Lower lobe of right lung (tissue), 2 donors: ENCODE data around the gene C1R. TPM values are rescaled to one million over a fixed set of nuclear protein-coding genes. Genes with fewer than 3 reads are reported as not detected.

Experiments used
- ATAC-seq, 2 donors: fragments of 200-7000 bp; cut with Tn5 transposase; one replicate each; pipeline ENCODE4 v1.9.1; 2020 to 2022; ENCODE audit warnings: mild to moderate bottlenecking in 2 of 2, moderate library complexity in 2 of 2
- DNase-seq: peaks from one replicate; pipeline ENCODE4 v3.0.0-alpha.2; 2020
- H3K27ac ChIP-seq: fragments of 200-600 bp; one replicate; pipeline ENCODE4 v1.8.0; 2022
- H3K27me3 ChIP-seq: fragments of 200-600 bp; one replicate; pipeline ENCODE4 v1.8.0; 2022; ENCODE audit warnings: low read depth
- H3K36me3 ChIP-seq: fragments of 200-600 bp; one replicate; pipeline ENCODE4 v1.8.0; 2022; ENCODE audit warnings: mild to moderate bottlenecking
- H3K4me1 ChIP-seq: fragments of 200-600 bp; one replicate; pipeline ENCODE4 v1.8.0; 2022
- H3K4me3 ChIP-seq: fragments of 200-600 bp; one replicate; pipeline ENCODE4 v1.8.0; 2022; ENCODE audit warnings: mild to moderate bottlenecking
- H3K9me3 ChIP-seq: fragments of 200-600 bp; one replicate; pipeline ENCODE4 v1.8.0; 2022
- intact Hi-C: fragments of 100-400 bp; cut with DNase I; formaldehyde crosslinking; loops from one replicate; pipeline ENCODE4 v1.11.0; 2022
- total RNA-seq: library from RNA; stranded (reverse); fragmentation: NEBNext Ultra II Directional; extraction: Animal tissue kit (Norgen Biotek cat#: 25700); gene quantifications from one replicate; pipeline ENCODE4 v1.2.1, GENCODE V29; 2021
- TF ChIP-seq, protein P1 (sequence below): fragments of 200-600 bp; IDR thresholded peaks from one replicate; pipeline ENCODE4 v1.8.0; 2022; ENCODE audit warnings: antibody characterized with exemption, mild to moderate bottlenecking
- donor health status: DM: no; HTN: yes; CAD: no; lungs with severe emphysema.

C1R gene
- total RNA-seq, 1 donor from 2014 or later, result 373 TPM

DNA sequence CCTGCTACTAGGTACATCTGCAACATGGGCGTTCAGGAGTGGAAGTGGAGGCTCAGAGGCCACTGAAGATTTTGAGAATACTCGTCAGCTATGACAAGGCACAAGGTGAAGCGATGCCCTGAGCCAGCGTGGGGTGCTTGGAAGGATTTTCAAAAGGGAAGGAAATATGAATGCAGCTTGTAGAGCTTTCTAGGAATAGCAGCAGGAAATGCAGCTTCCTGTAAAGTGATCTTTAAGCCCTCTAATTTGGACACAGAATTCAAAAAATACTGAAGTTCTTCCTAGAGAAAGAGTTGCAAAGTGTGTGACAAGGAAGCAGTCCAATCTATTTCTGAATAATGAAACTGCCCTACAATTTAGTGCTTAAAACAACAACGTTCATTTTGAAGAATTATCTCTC is 44.9 kb downstream of the C1R start:
- Histone ChIP-seq H3K4me1 (peaks cover 4% of the 10 kb centered on the region), H3K4me3 (no peak overlapping the region), H3K9me3 (no peaks in the 10 kb centered on the region), H3K27ac (no peak overlapping the region), H3K36me3 (no peaks in the 10 kb centered on the region), H3K27me3 (no peaks in the 10 kb centered on the region)
- ATAC-seq (no peak), DNase-seq (no peak)
- TF ChIP-seq, protein P1, sequence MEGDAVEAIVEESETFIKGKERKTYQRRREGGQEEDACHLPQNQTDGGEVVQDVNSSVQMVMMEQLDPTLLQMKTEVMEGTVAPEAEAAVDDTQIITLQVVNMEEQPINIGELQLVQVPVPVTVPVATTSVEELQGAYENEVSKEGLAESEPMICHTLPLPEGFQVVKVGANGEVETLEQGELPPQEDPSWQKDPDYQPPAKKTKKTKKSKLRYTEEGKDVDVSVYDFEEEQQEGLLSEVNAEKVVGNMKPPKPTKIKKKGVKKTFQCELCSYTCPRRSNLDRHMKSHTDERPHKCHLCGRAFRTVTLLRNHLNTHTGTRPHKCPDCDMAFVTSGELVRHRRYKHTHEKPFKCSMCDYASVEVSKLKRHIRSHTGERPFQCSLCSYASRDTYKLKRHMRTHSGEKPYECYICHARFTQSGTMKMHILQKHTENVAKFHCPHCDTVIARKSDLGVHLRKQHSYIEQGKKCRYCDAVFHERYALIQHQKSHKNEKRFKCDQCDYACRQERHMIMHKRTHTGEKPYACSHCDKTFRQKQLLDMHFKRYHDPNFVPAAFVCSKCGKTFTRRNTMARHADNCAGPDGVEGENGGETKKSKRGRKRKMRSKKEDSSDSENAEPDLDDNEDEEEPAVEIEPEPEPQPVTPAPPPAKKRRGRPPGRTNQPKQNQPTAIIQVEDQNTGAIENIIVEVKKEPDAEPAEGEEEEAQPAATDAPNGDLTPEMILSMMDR, result no peak
- intact Hi-C loops, result no loop called here

DNA sequence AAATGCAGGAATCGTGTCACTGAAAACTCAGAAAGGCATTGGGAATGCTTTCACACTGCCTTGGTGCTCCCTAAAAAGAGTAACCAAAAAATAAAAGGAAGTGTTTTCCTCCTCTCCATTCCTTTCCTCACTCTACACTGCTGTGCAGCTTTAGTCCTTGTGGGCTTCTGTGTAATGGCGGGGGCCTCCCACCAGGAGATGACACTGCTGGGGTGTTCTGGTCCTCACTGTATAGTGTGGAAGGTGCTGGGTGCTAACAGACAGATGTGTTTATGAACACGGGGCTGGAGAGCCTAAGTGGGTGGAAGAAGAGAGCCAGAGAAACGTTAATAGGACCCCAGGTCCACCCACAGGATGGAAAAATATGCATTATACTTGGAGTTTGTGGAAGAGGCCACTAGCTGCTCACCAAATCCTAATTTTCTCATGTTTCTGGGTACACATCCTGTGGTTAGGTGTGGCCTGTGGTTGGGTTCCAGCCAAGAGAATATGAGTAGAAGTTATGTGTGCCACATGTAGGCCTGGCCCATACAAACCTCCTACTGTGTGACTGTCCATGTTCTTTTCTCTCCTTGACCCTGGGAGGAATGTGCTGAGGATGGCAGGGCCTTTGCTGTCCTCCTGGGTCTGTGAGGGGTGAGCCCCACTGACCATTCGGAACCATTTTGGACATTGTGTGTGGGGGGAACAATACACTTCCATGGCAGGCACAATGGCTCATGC is 45.7 kb downstream of the C1R start:
- no peaks in the 10 kb centered on the region for H3K27me3 ChIP-seq
- no peaks in the 10 kb centered on the region for H3K36me3 ChIP-seq
- H3K4me3 ChIP-seq, result no peak overlapping the region
- TF ChIP-seq, protein P1, result no peak
- intact Hi-C loops, result no loop called here
- no peak overlapping the region for H3K27ac ChIP-seq
- no peaks in the 10 kb centered on the region for H3K9me3 ChIP-seq
- DNase-seq (no peak), ATAC-seq (peak in 1 of 2 donors; percentile 42)
- H3K4me1 ChIP-seq, result peaks cover 4% of the 10 kb centered on the region

DNA sequence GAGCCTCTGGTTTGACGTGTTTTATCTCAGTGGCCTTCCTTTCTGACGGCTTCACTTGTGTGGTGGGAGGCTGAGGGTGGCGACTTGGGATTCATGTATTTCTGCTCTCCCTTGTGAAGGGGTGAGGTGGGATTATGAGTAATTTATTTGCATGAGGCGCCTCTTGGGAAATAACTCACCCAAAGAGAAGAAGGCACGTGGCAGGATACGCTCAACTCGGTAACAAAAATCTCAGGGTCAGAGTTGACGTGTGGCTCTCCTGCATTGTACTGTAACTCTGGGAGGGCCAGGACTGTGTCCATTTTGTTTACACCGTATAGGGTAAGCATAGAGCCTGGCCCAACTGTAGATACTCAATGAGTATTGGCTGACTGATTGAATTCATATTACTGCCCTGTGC is 46.3 kb downstream of the C1R start:
- TF ChIP-seq, protein P1, result no peak
- DNase-seq (no peak), ATAC-seq (no peak)
- peaks cover 4% of the 10 kb centered on the region for H3K4me1 ChIP-seq
- H3K4me3 ChIP-seq, result no peak overlapping the region
- no peaks in the 10 kb centered on the region for H3K36me3 ChIP-seq
- no peak overlapping the region for H3K27ac ChIP-seq
- no peaks in the 10 kb centered on the region for H3K27me3 ChIP-seq
- no peaks in the 10 kb centered on the region for H3K9me3 ChIP-seq
- intact Hi-C loops, result no loop called here

DNA sequence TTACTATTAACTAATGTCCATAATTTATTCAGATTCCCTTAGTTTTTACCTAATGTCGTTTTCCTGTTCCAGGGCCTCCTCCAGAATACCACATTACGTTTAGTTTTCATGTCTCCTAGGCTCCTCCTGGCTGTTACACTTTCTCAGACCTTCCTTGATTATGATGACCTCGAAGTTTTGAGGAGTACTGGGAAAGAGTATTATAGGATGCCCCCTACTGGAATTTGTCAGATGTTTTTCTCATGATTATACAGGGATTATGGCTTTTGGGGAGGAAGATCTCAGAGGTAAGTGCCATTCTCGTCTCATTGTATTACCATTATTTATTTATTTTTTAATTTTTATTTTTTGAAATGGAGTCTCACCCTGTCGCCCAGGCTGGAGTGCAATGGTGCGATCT is 49.4 kb downstream of the C1R start:
- H3K4me1 ChIP-seq, result peaks cover 4% of the 10 kb centered on the region
- H3K36me3 ChIP-seq, result no peaks in the 10 kb centered on the region
- intact Hi-C loops, result no loop called here
- TF ChIP-seq, protein P1, result peak; percentile 48
- no peaks in the 10 kb centered on the region for H3K9me3 ChIP-seq
- H3K27ac ChIP-seq, result no peak overlapping the region
- H3K4me3 ChIP-seq, result no peak overlapping the region
- H3K27me3 ChIP-seq, result no peaks in the 10 kb centered on the region
- no peak for DNase-seq
- ATAC-seq, result peak; percentile 83 to 89

DNA sequence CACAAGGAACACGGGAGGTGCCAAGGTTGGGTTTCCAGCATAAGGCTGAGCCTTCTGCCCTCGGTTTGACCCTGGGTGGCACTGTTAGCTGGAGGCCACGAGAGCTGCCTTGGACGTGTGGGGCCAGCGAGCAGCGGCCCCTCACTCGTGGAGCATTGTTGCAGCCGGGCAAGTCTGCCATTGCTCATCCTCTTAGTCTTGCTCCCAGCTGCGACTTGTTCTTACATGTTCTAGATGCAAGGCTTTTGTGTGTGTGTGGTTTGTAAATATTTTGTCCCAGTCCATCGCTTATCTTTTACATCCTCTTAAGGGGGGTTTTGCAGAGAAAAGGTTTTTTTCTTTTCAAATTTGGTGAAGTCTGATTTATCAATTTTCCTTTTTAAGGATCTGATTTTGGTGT is 52.8 kb downstream of the C1R start:
- H3K27ac ChIP-seq, result no peak overlapping the region
- no peaks in the 10 kb centered on the region for H3K4me1 ChIP-seq
- H3K27me3 ChIP-seq, result no peaks in the 10 kb centered on the region
- no peak for DNase-seq
- no peak for ATAC-seq
- TF ChIP-seq, protein P1, result no peak
- H3K4me3 ChIP-seq, result no peak overlapping the region
- H3K36me3 ChIP-seq, result no peaks in the 10 kb centered on the region
- no peaks in the 10 kb centered on the region for H3K9me3 ChIP-seq
- intact Hi-C loops, result no loop called here
